ENCODE data around the gene RIPK4.
"Not testable (repeated sequence)": the region's sequence is repeated elsewhere in the genome, so short reads cannot be mapped to it uniquely, and the experiment has no call there.

The RIPK4 gene

GRCh38 chr21:41725421-41726031 lies 41.3 kb downstream of the RIPK4 start:
- no peak overlapping the region for H3K27ac ChIP-seq
- TF ChIP-seq CTCF (IDR thresholded peaks at IDR 0.05) (no peak), ZFX (IDR thresholded peaks at IDR 0.05; ENCODE audit: borderline replicate concordance) (no peak)

- not testable (repeated sequence) for H3K27ac ChIP-seq
These were observed 43.0 kb downstream of the RIPK4 start for GRCh38 chr21:41723835-41724234.

- TF ChIP-seq CTCF (IDR thresholded peaks at IDR 0.05) (no peak), ZFX (IDR thresholded peaks at IDR 0.05; ENCODE audit: borderline replicate concordance) (no peak)
- no peak overlapping the region for H3K27ac ChIP-seq
These were observed 44.5 kb downstream of the RIPK4 start for GRCh38 chr21:41722052-41723018.

GRCh38 chr21:41720250-41720649 lies 46.6 kb downstream of the RIPK4 start:
- no peak overlapping the region for H3K27ac ChIP-seq
- no peak for TF ChIP-seq ZFX (IDR thresholded peaks at IDR 0.05; ENCODE audit: borderline replicate concordance)
- TF ChIP-seq CTCF (IDR thresholded peaks at IDR 0.05) = no peak

GRCh38 chr21:41719691-41720090 lies 47.2 kb downstream of the RIPK4 start:
- H3K27ac ChIP-seq = no peak overlapping the region
- TF ChIP-seq ZFX (IDR thresholded peaks at IDR 0.05; ENCODE audit: borderline replicate concordance) = no peak
- no peak for TF ChIP-seq CTCF (IDR thresholded peaks at IDR 0.05)

GRCh38 chr21:41717573-41718330 lies 49.1 kb downstream of the RIPK4 start:
- TF ChIP-seq CTCF (IDR thresholded peaks at IDR 0.05) = no peak
- no peak for TF ChIP-seq ZFX (IDR thresholded peaks at IDR 0.05; ENCODE audit: borderline replicate concordance)
- H3K27ac ChIP-seq = no peak overlapping the region

- no peak for TF ChIP-seq CTCF (IDR thresholded peaks at IDR 0.05)
- no peak for TF ChIP-seq ZFX (IDR thresholded peaks at IDR 0.05; ENCODE audit: borderline replicate concordance)
- no peak overlapping the region for H3K27ac ChIP-seq
These were observed 50.1 kb downstream of the RIPK4 start for GRCh38 chr21:41716751-41717150.

Data from 22Rv1 (cell line).